HG03442 (cell line): ENCODE data around the gene GNPTAB.

Source experiments
- ATAC-seq: cut with Tn5 transposase; IDR thresholded peaks from one replicate; pipeline ENCODE4 v1.9.1; 2021; ENCODE audit warnings: mild to moderate bottlenecking, moderate library complexity; ENCODE audit not compliant: unreplicated experiment

The GNPTAB gene

DNA sequence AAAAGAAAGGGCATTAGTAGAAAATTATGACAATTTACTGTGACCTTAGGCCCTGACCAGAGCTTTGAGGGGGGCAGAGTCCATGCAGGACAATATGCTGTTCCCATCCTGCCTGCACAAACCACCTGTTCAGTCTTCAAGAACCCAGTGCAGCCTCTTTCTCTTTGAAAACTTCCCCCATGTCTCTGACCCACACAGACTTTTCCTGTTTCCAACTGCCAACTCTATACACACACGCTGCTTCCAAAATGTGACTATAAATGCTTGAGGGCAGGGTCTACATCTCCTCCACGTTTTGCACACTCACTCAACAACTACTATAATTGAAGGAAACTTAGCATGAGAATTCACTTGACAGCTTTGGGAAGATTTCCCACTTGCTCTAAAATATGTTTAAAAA lies 54.9 kb downstream of the GNPTAB start:
- ATAC-seq: no peak

DNA sequence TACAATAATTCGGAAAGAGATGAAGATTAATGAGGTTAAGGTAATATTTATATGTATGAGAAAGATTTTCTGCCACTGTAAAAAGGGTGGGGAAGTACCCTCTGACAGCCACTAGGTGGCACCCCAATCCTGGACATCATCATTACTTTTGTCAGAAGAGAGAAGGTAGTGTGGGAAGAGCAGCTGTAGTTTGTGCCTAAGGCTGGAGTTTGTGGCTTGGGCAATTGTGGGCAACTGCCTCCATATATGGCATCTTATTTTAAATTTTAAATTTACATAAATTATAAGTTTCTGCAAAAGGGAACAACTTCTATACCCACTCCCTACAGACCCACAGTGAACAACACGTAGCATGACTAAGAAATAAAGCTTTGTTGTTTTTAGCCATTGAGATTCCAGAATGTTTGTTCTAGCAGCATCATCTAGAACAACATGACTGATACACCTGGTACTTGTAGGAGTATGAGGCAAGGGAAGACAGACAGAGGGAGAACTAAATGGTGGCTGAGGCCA lies 57.1 kb downstream of the GNPTAB start:
- peak; percentile 72 for ATAC-seq

DNA sequence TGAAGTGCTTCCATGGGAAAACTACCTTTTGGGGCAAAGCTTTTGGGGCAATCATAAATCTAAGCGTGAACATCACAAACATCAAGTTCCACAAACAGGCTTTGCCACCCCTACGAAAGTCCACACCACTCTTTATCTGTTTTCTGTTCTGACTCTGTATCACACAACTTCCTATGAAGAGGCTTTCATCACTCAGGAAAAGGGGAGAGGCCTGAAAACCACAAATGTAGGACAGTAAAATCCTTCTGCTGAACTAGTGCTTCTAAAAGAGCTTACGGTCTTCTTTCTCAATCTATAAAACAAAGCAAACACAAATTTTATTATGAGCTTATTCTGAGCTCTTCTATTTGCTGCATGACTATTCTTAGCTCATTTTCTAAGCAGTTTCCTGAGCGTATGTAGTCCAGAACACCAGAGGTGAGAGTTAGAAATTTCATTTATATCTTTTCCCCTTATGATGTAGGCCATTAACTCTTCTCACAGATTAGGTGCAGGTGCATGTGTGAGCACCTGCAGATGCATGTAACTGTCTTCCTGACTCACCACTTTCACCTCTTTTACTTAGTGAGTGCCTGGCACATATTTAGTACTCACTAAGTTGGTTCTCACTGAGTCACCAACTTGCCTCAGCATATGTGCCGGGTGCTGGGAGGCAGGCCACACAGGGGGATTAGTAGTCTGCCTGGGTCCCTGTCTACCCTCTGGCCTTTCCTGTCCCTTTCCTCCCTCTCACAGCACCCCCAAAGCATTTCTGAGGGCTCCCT lies 58.6 kb downstream of the GNPTAB start:
- ATAC-seq: no peak

DNA sequence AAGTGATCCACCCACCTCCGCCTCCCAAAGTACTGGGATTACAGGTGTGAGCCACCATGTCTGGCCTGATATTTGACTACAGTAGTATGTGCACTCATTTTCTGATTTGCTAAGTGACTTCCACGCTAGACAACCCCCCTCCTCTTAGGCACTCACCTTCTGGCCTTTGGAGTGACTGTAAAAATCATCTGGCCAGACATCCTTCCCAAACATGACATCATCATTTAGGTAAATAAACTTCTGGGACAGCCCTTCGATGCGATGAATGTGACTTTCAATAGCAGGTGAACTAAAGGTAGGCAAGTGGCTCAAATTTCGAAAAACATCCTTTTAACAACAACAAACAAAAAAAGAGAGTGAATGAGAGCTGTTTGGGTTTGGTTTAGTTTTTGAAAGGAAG lies 60.9 kb downstream of the GNPTAB start:
- ATAC-seq: no peak

DNA sequence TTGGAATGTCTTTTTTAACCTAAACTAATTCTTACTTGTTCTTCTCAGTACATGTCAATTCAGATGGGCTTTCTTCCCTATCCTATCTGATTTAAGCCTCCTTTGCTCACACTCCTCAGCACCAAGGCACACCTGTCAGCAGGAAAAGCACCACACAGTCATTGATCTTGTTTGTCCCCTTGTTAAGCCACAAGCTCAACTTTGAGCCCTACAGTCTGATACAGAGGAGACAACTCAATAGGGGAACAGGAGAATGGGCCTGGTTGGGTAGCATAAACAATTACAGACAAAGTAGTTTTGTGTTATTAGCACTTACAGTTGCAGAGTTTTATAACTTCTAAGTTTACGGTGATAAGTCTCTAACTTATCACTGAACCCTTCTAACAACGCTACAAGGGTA lies 62.0 kb downstream of the GNPTAB start:
- ATAC-seq: no peak

DNA sequence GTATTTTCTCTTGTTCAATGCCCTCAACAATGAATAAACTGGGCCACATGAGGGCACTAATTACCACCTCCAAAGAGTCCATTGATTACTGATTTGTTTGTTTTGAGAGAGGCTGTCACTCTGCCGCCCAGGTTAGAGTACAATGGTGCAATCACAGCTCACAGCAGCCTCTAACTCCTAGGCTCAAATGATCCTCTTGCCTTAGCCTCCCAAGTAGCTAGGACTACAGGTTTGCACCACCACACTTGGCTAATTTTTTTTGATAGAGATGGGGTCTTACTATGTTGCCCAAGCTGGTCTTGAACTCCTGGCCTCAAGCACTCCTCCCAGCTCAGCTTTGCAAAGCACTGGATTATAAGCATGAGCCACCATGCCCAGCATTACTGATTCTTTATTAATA lies 63.2 kb downstream of the GNPTAB start:
- no peak for ATAC-seq

DNA sequence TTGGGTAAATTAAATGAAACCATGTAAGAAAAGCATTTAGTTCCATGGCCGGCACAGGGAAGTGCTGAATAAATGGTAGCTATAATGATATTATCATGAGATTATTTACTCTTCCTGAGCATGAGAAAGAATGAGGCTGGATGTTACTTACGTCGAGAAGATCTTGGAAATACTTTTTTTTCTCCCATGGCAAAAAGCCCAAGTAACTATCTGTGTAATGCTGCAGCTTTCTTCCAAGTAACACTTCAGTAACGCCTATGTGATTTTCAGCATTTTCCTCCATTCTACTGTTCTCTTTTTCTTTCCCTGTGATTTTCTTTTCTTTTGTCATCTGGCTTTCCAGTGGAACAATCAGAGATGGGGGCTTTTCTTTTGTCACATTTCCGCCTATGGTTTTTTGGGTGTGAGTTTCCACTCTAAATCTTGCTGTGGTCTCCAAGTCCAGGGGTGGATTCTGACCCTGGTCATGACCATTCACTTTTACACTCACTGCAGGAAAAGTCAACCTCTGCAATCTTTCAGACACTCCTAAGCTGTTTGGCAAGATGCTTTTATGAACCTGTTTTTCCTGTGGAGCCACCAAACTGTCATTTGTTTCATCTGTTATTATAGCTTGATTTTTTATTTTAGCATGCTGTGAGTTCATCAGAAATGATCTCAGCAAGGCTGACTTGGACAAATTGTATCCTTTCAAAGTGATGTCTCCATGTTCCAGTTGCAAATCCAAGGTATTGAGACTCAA lies 66.5 kb downstream of the GNPTAB start:
- no peak for ATAC-seq

DNA sequence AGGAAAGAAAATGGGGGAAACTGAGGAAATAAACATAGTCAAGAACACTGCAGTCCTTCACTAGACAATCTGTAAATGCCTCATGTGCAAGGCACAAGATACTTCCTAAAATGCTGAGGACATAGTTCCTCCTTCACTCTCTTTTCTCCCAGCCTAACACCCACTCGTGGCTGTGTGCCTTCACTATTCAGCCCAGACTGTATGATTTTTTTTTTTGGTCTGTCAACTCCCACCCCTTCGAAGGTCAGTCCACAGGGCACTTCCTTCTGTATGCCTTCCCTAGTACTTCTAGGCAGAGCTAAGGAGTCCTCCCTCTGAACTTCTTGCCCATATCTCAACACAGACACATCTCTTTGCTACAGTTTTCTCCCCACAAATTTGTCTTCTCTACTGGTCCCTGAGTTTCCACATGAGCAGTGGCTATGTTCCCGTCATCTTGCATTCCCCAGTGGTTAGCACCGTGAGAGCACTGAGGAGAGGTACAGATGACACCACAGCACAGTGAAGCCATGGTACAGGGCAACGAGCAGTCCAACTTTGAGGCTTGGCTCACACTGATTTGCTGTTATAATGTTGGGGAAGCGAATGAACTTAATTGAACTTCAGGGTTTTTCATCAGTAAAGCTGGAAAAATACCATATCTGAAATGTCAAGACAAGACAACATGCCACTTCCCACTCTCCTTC lies 67.4 kb downstream of the GNPTAB start:
- ATAC-seq: no peak

DNA sequence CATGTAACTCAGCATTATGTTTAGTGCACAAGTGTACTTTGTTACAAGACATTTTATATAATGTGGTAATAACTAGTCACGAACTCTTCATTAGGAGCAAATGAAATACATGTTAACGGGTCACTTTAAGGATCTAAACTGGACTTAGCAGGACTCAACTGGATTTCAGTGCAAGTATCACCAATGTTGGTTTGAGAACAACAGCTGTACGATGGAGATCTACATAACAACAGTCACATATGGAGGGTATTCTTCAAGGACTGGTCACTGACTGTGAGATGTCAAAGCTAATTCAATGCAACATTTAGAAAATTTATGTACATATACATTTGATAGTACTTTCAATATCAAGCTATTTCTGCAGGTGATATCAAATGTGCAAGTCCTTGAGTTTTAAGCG lies 69.0 kb downstream of the GNPTAB start:
- no peak for ATAC-seq

DNA sequence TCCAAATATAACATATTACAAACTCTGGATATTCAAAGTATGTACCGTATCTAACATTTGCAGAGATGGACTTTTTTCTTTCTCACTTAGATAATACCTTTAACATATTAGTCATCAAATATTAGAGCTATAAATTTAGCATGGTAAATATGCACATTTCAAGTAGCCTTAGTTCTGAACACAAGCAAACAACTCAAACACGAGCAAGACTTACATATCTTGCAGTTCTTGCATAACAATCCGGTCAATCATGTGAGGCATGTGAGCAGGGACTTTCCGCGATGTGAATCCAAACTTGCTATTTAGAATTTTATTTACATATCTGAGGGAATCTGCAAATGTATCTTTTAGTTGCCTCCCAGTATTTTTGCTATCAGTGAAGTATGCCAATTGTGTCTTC lies 69.4 kb downstream of the GNPTAB start:
- no peak for ATAC-seq

DNA sequence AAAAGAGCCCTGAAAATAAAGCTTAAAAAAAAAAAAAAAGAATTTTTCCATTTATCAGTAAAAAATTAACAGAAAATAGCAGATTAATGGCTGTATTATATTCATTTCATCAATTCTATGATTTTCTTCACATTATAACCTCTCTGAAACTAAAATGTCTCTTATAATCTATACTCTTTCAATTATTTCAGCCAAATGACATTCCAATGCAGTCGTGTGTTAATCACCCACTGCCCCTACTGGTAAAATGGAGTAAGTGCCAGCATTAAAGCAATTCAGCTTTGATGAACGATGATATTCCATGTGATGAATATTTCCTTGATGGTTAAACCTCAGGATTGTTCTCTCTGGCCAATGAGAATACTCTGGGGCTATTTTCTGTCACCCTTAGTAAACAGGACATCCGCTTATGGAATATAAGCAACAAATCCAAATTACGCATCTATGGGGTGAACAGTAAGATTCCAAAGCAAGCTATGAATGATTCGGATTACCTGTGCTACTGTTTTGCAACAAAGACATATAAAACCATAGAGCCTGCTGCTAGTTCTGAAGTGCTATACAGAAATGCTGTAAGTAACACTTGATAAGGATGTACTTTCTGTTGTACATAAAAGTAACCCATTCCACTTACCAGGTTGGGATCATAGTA lies 71.2 kb downstream of the GNPTAB start:
- no peak for ATAC-seq

DNA sequence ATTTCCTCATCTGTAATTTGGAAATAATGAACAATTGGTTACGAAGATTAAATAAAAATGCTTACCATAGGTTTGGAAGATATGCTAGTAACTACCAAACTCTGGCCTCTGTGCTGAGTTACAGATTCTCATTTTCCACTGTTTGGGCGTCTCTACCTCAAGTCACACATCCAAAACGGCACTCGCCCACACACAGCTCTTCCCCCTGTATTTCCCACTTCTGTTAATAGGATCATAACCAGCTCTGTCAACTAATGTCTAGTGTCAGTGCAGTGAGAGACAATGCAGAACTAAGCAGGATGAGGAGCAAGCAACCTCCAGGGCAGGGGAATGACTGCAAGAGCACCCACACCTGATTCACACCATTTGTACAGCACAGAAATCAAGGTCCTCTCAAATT lies 80.6 kb downstream of the GNPTAB start:
- no peak for ATAC-seq

DNA sequence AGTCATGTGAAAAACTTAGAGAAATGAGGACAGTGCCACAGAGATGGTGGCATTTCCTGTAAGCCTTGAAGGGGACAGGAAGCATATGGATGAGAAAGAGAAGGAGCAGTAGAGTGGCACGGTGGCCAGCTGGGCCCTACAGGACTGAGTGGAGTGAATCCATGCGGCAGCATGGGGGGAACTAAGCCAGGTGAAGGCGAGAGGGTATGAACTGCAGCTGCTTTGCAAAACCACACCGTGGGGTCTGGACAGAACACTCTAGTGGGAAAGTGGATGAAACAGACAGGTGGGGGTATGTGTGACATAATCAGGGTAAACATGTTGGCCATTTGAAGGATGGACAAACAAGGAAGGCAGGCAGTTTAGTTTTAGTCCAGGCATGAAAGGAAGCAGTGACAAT lies 81.1 kb downstream of the GNPTAB start:
- ATAC-seq: no peak

DNA sequence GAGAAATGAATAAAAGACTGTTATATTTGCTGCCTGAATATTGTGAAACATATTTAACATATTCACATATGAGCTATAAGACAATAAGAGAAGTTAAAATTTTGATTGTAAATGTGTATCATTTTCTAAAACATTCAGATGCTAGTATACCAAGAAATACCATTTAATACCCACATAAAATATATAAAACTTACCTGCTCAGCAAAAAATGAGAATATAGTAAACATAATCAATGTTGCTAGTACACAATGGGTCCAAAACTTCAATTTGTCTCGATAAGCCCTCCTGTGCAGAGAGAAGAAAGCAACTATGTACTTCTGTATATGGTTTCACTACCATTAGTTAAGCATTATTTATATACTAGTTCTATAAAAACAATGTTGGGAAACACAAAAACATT lies 81.9 kb downstream of the GNPTAB start:
- no peak for ATAC-seq

DNA sequence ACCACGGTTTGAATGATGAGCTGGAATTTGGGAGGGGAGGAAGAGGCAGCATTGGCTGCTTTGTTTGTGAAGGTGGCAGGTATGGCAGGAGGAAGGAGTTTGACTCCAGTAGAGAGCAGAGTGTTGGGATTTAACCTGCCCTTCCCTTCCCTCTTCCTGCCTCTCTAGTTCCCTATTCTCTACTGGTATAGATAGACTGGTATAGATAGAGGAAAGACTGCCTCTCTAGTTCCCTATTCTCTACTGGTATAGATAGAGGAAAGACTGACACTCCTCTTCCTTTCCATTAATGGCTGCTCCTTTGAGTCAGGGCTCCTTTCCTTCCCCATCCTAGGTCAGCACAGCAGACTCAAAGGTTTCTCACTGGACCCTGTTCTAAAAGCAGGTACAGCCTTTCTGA lies 83.1 kb downstream of the GNPTAB start:
- ATAC-seq: no peak

DNA sequence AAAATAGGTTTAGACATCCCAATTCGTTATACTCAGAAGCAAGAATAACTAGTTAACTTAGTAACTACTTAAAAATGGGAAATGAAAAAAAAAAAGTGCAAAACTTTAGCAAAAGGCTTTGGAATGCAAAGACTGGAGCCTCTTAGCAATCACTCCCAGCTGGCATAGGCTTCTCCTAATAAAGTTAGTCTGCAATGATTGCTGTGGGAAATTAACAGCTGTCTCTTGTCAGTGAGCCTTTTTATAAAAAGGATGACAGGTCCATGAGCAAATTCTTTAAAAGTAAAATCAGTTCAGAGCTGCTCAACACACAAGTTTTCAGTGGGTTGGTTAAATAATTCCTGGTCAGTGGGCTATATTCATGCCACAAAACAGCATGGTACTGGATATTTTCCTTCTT lies 84.1 kb downstream of the GNPTAB start:
- no peak for ATAC-seq

DNA sequence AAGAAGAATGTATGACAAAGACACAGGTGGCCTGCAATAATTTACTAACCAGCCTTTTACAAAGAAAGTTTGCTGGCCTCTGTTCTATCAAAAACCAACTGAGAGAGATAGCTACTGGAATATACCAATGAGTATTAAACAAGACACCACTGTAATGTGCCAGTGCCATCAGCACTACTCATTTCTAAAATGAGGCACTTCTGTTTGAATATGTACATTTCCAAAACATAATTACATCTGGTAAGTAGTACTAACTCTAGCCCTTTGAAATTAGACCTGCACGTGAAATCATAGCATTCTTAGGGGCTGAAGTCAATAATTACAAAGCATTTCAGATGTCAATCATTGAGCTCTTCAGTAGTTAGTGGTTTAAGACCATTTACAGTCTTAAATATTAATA lies 84.6 kb downstream of the GNPTAB start:
- ATAC-seq: no peak

DNA sequence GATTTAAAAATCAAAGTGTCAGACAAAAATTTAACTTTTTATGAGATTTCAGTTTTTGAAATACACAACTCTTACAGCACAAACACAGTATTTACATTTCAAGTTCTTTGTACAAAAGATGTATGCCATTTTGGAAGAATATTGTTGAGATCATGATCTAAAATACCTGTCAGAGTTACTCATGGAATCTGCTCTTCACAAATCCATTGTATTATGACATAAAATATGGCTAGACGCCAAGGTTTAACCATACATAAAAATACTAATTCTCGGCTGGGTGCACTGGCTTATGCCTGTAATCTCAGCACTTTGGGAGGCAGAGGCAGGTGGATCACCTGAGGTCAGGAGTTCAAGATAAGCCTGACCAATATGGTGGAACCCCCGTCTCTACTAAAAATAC lies 85.3 kb downstream of the GNPTAB start:
- ATAC-seq: no peak

DNA sequence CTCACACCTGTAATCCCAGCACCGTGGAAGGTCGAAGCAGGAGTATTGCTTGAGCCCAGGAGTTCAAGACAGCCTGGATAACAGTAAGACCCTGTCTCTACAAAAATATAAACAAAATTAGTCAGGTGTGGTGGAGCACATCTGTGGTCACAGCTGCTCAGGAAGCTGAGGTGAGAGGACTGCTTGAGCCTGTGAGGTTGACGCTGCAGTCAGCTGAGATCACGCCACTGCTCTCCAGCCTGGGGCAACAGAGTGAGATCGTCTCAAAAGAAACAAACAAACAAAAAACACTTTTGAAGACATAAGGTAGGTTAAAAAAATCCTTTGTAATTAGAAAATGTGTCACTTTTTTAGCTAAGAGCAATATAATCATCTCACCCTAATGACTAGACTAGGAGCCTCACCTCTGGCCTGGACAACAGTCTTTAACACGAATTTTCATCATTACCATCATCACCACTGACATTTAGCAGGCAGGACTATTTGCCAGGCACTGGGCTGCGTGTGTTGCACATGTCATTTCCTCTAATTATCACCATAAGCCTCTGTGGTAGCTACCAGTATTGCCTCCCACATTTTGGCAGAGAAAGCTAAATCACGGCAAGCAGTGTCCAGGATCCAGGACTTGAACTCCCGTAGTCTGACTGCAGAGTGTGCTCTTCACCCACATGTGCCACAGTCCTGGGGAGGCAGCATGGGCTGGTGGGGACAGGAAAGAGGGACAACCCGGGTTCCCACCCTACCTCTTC lies 86.9 kb downstream of the GNPTAB start:
- peak; percentile 93 for ATAC-seq

DNA sequence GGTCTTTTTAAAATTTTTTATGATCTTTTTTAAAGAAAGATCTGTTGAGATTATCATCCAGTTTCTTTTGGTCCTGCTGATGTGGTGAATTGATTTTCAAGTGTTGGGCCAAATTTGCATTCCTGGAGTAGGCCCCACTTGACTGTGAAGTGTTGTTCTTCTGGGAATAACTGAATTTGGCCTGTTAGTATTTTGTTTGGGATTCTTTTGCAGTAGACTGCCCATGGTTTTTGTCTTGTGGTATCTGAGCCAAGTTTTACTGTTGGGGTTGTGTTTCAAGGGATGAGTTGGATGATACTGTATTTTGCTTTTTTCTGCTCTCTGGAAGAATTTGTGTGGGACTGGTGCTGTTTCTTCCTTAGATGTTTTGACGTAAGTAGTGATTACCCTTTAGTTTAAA lies 87.5 kb downstream of the GNPTAB start:
- no peak for ATAC-seq

DNA sequence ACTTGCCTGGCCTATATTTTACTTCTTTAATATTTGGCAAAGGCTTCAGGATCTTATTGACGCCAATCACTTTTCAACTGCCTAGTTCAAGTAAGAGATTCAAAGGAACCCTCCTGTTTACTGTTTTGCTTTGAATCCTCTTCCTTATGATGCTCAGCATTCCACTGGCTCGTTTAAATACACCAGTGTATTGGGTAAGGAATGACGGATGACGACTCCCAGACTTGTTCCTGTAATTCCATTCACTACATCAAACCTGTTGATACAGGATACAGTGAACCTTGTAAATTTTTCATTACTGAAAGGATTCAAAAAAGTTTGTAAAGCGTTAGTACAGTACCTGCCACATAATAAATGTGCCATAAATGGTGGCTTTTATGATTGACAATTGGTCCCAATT lies 89.8 kb downstream of the GNPTAB start:
- no peak for ATAC-seq
